SK-N-SH (cell line): ENCODE results near the gene HHIP.

Source experiments
- EP300 ChIP-seq, 2 experiments: IDR thresholded peaks; 2 replicates each; pipeline versions ENCODE4 v1.4.0 to v1.6.1; 2012; ENCODE audit warnings: borderline replicate concordance in 1 of 2, low read depth in 1 of 2, low read length in 1 of 2
- FOXM1 ChIP-seq: IDR thresholded peaks from 2 replicates; pipeline ENCODE4 v1.4.0; 2012; ENCODE audit warnings: low read depth, mild to moderate bottlenecking
- JUND ChIP-seq: IDR thresholded peaks from 2 replicates; pipeline ENCODE4 v1.4.0; 2012
- MXI1 ChIP-seq: IDR thresholded peaks from 2 replicates; pipeline ENCODE4 v1.6.1; 2012; ENCODE audit warnings: mild to moderate bottlenecking, low read depth, low read length, improper control_type of control experiment
- POLR2AphosphoS5 ChIP-seq: IDR thresholded peaks from 2 replicates; pipeline ENCODE4 v1.6.1; 2012; ENCODE audit warnings: low read depth, low read length
- YY1 ChIP-seq: IDR thresholded peaks from 2 replicates; pipeline ENCODE4 v1.4.0; 2012; ENCODE audit warnings: low read depth, mild to moderate bottlenecking
- TF ChIP-seq, protein P1 (sequence below): fragments of 150-350 bp; IDR thresholded peaks from 2 replicates; pipeline ENCODE4 v1.6.1; 2017; ENCODE audit warnings: antibody characterized with exemption, low read length, low read depth, borderline replicate concordance
- TF ChIP-seq, protein P2 (sequence below): fragments of 200-600 bp; sonication (generic); IDR thresholded peaks from 2 replicates; pipeline ENCODE4 v1.6.1; 2017; ENCODE audit warnings: antibody characterized with exemption, mild to moderate bottlenecking, moderate library complexity

DNA sequence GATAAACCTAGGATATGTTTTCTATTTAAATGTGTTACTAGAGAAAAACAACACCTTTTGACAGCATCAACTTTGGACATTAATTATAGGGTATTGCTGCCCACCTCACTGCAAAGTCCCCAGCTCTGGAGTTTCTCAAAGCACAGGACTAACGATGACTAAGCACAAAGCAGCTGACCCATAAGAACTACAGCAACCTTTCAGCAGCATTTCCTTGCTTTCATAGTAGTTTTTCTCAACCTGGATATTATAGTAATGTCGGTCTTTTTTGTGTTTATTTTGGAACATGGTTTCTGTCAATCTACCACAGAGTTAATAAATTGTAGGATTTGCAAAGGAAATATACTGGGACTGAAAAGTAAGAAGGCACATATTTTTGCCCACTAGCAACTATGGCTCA lies 21.5 kb downstream of the HHIP start:
- TF ChIP-seq, protein P1, sequence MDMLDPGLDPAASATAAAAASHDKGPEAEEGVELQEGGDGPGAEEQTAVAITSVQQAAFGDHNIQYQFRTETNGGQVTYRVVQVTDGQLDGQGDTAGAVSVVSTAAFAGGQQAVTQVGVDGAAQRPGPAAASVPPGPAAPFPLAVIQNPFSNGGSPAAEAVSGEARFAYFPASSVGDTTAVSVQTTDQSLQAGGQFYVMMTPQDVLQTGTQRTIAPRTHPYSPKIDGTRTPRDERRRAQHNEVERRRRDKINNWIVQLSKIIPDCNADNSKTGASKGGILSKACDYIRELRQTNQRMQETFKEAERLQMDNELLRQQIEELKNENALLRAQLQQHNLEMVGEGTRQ, result no peak
- TF ChIP-seq, protein P2, sequence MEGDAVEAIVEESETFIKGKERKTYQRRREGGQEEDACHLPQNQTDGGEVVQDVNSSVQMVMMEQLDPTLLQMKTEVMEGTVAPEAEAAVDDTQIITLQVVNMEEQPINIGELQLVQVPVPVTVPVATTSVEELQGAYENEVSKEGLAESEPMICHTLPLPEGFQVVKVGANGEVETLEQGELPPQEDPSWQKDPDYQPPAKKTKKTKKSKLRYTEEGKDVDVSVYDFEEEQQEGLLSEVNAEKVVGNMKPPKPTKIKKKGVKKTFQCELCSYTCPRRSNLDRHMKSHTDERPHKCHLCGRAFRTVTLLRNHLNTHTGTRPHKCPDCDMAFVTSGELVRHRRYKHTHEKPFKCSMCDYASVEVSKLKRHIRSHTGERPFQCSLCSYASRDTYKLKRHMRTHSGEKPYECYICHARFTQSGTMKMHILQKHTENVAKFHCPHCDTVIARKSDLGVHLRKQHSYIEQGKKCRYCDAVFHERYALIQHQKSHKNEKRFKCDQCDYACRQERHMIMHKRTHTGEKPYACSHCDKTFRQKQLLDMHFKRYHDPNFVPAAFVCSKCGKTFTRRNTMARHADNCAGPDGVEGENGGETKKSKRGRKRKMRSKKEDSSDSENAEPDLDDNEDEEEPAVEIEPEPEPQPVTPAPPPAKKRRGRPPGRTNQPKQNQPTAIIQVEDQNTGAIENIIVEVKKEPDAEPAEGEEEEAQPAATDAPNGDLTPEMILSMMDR, result no peak
- TF ChIP-seq EP300 (IDR thresholded peaks at IDR 0.05; ENCODE audit: borderline replicate concordance in 1 of 2, low read depth in 1 of 2, low read length in 1 of 2), result no peak
- TF ChIP-seq POLR2AphosphoS5, result no peak
- TF ChIP-seq FOXM1, result no peak
- no peak for TF ChIP-seq MXI1
- no peak for TF ChIP-seq JUND
- no peak for TF ChIP-seq YY1
